Endothelial cell of umbilical vein (primary cell): ENCODE data around the gene GRK1.

ENCODE experiments used
- GATA2 ChIP-seq: IDR thresholded peaks from 2 replicates; pipeline ENCODE4 v1.7.0; 2011; ENCODE audit warnings: low read depth, mild to moderate bottlenecking, moderate library complexity, mixed read lengths, low read length; ENCODE audit not compliant: insufficient read length, insufficient read depth
- JUN ChIP-seq: IDR thresholded peaks from 2 replicates; pipeline ENCODE4 v1.6.1; 2011; ENCODE audit warnings: borderline replicate concordance, low read depth; ENCODE audit not compliant: insufficient read length, insufficient read depth
- TF ChIP-seq, protein P1 (sequence below), 2 donors: IDR thresholded peaks; 1 replicate in 1 of 2; 2 replicates in 1 of 2; pipeline ENCODE4 v1.5.1; 2011; ENCODE audit warnings: low read length in 2 of 2, mild to moderate bottlenecking in 2 of 2, moderate library complexity in 2 of 2, control low read depth in 1 of 2, inconsistent platforms in 1 of 2, low read depth in 1 of 2; ENCODE audit not compliant: insufficient read depth in 1 of 2; ENCODE audit errors: extremely low read depth in 1 of 2

DNA sequence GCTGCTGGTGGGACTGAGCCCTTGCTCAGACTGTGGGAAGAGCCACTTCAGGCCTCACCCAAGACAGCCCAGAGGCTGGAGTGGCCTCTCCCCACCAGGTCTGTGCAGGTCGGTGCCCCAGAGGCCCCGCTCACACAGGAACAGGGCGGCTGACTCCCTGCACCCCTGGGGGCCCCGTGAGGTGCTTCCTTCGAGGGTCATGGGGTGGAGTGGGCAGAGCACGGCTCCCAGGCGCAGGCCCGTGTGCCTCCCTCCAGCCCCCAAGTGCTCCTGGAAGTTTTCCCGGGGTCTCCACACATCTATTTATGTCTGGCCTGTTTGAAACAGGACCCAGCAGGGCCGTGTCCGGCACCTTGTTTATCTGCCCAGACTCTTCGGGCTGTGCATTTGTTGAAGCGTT is 82.5 kb downstream of the GRK1 start:
- TF ChIP-seq, protein P1, sequence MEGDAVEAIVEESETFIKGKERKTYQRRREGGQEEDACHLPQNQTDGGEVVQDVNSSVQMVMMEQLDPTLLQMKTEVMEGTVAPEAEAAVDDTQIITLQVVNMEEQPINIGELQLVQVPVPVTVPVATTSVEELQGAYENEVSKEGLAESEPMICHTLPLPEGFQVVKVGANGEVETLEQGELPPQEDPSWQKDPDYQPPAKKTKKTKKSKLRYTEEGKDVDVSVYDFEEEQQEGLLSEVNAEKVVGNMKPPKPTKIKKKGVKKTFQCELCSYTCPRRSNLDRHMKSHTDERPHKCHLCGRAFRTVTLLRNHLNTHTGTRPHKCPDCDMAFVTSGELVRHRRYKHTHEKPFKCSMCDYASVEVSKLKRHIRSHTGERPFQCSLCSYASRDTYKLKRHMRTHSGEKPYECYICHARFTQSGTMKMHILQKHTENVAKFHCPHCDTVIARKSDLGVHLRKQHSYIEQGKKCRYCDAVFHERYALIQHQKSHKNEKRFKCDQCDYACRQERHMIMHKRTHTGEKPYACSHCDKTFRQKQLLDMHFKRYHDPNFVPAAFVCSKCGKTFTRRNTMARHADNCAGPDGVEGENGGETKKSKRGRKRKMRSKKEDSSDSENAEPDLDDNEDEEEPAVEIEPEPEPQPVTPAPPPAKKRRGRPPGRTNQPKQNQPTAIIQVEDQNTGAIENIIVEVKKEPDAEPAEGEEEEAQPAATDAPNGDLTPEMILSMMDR (IDR thresholded peaks at IDR 0.05; ENCODE audit: extremely low read depth in 1 of 2, insufficient read depth in 1 of 2, low read depth in 1 of 2, low read length in 2 of 2): no peak
- TF ChIP-seq JUN (no peak), GATA2 (no peak)
